ENCODE results near the gene SRL.

- TF ChIP-seq CTCF (IDR thresholded peaks at IDR 0.05) (no peak), POLR2A (IDR thresholded peaks at IDR 0.05) (no peak)
Measured at GRCh38 chr16:4225075-4225474, 16.8 kb downstream of the SRL start.

All from body of pancreas (tissue), 4 donors.